Measurements from ENCODE around the gene SHISA4.

DNA sequence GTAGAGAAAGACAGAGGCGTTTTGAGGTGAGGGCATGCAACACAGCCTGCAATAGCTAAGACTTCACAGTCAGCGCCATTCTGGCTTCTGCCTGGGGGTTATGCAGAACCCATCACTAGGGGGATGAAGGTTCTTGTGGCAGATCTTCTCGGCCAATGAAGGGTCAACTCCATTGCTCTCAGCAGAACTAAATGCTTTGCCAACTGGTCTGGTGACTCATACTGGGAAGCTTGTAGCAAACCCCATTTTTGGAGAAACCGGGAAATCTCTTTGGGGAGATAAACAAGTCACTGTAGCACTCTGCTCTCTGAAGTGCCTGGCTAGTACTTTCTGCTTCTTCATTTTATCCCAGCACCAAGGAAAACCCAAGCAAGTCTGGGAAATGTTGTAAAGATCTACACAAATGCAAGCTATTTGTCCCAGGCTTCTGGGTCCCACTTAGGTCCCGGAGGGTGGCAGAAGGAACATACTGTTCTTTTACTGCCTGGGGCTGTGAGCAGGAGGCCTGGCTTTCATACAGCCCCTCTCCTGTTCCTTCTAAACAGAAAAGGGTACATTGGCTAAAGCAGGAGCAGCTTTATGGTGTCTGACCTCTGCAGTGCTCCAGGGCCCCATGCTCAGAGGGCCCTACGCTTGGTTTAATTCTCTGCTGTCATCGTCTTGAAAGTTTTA is 28.8 kb downstream of the SHISA4 start:
- TF ChIP-seq, protein P1, sequence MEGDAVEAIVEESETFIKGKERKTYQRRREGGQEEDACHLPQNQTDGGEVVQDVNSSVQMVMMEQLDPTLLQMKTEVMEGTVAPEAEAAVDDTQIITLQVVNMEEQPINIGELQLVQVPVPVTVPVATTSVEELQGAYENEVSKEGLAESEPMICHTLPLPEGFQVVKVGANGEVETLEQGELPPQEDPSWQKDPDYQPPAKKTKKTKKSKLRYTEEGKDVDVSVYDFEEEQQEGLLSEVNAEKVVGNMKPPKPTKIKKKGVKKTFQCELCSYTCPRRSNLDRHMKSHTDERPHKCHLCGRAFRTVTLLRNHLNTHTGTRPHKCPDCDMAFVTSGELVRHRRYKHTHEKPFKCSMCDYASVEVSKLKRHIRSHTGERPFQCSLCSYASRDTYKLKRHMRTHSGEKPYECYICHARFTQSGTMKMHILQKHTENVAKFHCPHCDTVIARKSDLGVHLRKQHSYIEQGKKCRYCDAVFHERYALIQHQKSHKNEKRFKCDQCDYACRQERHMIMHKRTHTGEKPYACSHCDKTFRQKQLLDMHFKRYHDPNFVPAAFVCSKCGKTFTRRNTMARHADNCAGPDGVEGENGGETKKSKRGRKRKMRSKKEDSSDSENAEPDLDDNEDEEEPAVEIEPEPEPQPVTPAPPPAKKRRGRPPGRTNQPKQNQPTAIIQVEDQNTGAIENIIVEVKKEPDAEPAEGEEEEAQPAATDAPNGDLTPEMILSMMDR (IDR thresholded peaks at IDR 0.05) = no peak
- TF ChIP-seq POLR2A (IDR thresholded peaks at IDR 0.05) (no peak), EP300 (IDR thresholded peaks at IDR 0.05) (peak; percentile 22 to 91 (median 78)), POLR2AphosphoS5 (IDR thresholded peaks at IDR 0.05) (peak; percentile 47 to 81 (median 74))
